Activated CD4-positive, CD25-positive, alpha-beta regulatory T cell treated with anti-CD3 and anti-CD28 coated beads, Interleukin-2, amount 50 U/mL, for 24 hours (primary cell): ENCODE results near the gene ATG7.
"Not testable (repeated sequence)": the region's sequence is repeated elsewhere in the genome, so short reads cannot be mapped to it uniquely, and the experiment has no call there.

Experiments
- ATAC-seq, 2 donors: fragments of 150-1000 bp; cut with Tn5 transposase; one replicate each; pipeline ENCODE4 v1.10.0; 2021; ENCODE audit warnings: mild to moderate bottlenecking in 1 of 2, moderate library complexity in 1 of 2

The ATG7 gene

DNA sequence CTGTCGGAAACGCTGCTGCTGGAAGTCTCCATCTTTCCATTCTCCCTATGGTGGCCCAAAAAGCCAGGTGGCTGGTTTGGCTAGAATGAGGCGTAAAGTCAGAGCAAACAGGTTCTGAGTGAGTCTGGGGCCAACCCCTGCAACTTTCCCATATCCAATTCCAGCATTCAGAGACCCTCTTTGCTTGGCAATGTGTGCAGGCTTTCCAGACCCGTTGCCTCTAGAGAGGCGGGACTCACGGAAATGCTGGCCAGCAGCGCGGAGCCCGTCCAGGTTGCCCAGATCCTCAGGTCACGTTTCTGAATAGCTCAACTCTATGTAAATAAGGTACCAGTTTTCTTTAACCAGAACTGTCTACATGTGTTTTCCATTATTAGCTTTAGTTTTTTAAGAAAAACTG is 303.5 kb downstream of the ATG7 start:
- no peak for ATAC-seq

DNA sequence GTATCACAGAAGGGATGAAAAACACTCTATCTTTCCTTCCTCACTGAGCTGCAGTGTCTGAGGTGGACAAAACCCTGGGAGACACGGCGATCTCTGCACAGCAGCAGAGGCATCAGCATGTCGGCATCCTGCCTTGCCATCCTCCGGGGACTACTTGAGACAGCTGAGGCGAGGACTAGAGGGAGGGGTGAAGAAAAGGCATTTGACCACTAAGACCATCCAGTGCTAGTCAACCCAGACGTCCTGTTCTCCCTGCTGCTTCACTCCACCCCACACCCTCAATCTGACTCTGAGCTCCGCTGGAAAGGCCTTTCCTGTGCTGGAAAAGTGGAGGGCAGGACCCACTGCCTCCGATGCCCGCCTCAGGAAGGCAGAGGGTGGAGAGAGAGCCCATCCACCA is 304.3 kb downstream of the ATG7 start:
- ATAC-seq = no peak

DNA sequence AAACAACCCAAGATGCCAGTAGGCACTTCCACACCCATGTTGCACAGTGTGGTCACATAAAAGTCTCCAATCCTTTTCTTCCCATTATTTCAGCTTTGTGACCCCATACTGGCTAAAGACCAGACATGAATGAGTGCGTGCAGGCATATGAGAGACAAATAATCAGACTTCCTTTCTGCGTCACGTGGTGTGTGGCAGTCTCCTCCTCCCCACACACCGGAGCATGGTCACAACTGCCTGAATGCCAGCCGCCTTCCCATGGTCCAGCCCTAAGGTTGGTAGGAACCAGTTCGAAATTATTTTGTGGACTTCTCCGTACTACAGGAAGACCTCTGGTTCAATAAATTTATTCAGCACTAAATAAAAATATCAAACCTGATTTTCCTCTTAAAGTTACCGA is 306.0 kb downstream of the ATG7 start:
- no peak for ATAC-seq

DNA sequence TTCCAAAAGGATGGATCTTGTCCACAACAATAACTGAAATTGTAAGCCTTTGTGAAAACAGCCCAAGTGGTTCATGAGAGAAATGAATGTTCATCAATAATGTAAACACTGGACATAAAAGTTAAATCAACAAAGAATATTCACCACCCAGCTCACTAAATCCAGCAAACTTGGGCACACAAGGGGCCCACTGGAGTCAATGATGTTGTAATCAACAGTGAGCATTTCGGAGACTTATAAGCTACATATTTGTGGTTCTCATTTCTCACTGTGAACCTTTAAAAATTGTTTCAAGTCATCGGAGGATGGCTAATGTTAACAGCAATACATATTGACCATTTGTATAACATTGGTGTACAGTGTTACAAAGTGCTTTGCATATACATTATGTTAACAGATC is 308.4 kb downstream of the ATG7 start:
- ATAC-seq = no peak

DNA sequence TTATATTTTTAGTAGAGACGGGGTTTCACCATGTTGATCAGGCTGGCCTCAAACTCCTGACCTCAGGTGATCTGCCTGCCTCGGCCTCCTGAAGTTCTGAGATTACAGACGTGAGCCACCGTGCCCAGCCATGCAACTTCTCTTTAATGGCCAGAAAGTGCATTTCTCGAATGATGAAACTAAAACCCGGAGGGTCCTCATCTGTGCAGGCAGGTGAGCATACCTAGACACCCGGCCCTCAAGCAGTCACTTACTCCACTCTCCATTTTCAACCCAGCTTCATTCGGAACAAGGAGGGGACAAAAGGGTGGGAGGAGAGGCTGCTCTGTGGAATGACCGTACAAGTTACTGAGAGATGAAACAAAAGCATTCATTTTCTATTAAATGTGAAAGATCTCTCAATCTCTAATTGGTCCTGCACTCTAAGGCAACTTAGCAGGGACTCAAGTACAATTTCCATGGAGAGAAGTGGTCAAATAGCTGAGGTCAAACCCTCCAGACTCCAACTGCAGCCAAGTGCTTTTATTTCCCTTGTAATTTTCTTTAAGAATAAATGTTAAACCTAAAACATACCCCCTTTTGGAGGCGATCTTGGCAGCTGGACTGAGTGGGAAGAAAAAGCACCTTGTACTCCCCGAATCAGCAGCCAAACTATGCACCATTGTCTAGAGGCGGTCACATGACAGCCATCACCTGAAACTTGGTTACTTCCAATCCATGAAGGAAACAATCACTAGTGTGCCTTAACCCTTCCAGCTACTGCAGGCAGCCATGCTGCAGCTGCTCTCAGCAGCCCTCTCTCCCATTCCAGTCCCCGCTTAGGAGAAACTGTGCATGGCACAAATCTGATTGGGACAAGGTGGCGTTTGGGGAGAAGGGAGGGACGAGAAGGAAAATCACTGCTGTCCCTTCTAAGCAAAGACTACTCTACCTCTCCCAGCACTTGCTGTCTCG is 309.3 kb downstream of the ATG7 start:
- no peak for ATAC-seq

DNA sequence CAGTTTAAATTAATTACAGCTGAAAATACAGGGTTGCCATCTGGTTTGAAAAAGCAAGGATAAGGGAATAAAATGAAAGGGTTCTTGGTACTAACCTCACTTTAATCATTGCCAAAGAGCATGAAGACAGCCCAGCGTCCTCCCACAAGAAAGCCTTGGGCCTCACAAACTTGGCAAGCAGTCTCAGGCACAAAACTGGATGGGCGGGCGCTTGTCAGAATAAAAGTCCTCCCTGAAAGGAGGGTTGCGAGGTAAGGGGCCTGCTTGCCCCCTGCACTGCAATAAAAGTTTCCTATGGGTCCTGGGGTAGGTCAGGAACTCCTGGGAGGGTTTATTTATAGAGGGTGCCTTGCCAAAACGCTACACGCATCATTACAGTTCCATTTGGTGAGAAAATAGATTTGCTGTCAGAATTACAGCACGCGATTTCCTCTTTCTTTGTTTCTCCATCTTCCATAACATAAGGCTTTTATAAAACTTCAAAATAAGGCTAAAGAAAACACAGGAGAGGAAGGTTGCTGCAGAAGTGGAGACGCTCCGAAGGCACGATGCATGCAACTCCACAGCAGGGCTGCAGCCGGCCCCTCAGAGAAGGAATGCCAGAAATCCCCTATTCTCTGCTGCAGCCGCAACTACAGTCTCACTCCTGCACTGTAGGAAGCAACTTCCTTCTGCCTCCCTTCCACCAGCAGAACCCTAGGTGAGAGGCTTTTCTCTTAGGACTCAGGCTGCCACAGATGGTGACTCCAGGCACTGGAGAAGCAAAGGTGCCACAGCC is 310.2 kb downstream of the ATG7 start:
- no peak for ATAC-seq

DNA sequence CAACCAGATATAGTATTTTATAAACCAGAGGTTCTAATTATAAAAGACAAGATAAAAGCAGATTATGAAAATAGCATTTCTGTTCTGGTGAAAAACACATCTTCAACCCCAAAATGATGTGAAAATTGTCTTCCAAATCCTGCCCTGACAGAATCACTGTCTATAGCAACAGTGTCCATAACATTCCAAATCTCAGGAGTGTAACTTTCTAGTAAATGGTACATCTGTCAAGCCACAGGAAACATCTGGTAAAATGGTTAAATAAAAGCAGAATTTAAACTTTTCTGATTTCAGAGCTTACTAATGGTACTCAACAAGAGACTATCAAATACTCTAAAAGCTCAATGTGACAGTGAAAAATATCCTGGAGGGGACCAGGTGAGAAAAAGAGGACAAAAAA is 311.0 kb downstream of the ATG7 start:
- no peak for ATAC-seq

DNA sequence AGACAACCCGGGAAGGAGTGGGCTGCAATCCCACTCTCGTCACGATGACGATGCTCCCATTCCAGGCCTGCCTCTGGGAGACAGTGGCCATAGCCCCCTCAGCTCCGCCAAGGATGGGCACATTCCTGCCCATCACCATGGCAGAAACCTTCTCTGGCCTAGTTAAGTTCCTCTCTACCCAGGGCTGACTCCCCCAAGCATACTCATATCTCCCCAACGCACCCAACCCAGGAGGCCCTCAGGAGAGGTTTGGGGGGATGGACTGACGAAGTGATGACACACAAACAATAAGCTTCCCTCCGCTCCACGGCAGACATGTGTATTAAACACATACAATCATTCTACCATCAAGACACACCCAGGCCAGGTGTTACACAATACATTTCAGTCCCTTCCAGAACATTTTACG is 311.4 kb downstream of the ATG7 start:
- no peak for ATAC-seq

DNA sequence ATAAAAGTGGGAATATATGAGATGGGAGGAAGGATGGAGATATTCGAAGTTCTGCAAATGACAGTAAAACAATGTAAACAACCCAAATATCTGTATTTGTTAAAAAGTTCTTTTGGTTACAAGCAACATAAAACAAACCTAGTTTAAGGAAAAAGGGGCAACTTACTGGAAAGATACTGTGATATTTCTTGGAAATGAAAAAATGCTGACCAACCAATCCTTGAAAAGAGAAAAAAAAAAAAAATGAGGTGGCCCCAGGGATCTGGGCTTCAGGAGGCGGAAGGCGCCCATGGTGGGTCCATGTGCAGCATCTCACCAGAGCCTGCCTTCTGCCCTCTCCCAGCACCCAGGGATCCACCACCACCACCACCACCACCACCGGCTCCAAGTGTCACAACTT is 312.4 kb downstream of the ATG7 start:
- ATAC-seq = no peak

DNA sequence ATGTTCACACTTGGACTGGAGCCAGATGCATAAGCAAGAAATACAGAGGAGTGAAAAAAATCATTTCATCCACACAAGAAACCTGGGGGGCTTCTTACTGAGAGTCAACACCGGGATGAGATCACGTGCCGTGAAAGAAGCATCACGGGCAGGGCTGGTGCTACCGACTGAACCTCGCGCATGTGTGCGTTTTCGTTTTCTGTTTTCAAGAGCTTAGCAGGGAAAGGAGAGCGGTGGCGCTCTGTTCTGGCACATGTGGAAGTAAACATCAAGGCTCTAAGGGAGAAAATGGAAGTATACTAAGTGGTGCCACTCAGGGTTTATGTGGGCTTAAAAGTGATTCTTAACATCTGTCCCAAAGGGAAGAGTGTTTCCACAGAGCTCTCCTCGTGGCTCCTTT is 315.6 kb downstream of the ATG7 start:
- no peak for ATAC-seq

DNA sequence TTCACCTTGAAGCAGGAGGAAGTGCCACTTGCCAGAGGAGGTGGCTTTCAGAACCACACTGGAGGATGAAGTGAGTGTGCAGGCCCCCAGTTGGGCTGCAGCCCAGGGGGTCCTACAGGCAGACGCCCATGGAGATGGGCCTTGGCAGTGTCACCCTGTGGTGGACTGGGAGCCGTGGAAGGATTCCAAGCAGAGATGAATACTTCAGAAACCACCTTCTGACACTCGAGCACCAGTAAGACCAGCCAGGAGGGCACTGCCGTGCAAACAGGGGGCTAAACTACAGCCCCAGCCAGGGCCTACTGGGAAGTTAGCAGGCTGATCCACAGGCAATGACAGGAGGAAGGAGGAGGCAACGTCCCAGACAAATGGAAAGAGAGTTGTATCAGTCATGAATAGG is 316.1 kb downstream of the ATG7 start:
- ATAC-seq = no peak

DNA sequence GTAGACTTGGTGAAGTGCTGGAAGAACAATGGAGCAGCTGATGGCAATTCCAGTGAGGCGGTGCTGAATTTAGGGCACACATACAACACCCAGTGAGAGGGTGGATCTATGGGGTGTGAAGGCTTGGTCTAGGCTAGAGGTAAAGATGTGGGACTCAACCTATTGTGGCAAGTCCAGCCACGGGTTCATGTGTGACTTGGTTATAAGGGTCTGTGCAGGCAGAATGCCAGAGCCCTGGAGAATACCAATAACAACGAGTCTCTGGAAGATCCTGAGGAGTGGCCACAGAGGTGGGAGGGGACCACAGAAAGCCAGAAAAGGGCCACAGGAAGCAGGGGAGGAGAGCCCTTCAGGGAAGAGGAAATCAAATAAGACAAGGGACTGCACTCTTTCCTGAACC is 316.6 kb downstream of the ATG7 start:
- no peak for ATAC-seq

DNA sequence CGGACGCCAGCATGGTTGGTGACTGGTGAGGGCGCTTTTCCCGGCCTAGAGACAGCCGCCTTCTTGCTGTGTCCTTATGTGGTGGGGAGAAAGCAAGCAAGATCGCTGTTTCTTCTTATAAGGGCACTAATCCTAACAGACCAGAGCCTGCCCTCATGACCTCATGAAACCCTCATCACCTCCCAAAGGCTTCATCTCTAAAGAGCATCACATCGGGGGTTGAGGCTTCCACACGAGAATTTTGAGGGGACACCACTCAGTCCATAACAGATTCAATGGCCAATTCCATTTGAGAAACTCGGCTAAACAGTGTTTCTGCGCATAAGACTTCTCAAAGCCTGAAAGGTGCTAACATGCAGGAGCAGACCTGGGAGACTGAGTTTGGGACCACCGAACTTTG is 317.5 kb downstream of the ATG7 start:
- no peak for ATAC-seq

DNA sequence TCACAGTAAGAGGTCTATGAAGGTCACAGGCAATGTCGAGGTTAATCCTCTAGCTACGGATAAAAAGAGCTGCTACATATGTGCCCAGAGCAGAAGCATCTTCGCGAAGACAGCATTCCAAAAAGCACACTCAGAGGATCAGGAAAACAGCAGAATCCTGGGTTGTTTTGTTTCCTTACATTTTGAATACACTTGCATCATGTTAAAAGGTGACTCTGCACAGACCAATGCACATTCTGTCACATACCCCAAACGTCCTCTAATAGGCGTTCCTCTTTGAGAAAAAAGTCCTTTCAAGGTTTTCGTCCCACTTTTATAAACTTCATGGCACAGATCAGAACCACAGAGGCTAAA is 318.8 kb downstream of the ATG7 start:
- ATAC-seq = no peak

DNA sequence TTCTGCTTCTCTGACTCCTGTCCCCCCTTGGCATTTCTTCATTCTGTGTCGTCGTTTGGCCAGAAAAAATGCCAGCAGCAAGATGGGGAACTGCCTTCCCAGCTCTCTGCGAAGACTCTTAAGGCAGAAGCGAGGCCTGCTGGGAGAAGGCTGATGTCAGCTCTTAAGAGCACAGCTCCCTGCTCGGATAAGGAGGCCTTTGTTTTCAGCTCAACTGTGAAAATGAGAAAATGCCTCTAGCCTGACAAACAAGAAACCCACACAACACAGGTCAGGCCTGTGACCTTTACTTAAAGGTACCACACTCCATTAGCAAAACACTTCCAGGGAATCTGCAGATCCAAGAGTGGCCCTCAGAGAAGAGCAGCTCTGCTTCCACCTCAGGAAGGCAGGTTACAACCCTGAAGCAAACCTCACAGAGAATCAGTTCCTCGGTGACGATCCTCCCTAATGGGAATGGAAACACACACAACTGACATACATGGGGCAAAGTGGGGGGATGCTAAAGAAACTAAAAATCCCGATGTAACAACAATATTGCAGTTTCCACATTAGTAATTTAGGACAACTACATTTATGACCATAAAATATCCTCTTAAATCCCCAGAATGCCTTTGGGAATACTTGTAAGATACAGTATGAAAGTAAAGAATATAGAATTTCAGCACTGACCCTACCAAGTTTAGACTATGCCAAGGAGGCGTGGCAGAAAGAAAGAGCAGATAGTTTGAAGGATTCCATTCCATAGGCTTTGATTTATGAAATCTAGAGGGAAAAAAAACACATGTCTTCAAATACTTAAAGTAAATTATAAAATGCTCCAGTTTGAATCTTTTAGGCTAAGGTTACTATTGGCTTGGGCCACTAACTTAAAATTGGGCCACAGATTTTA is 319.4 kb downstream of the ATG7 start:
- no peak for ATAC-seq

DNA sequence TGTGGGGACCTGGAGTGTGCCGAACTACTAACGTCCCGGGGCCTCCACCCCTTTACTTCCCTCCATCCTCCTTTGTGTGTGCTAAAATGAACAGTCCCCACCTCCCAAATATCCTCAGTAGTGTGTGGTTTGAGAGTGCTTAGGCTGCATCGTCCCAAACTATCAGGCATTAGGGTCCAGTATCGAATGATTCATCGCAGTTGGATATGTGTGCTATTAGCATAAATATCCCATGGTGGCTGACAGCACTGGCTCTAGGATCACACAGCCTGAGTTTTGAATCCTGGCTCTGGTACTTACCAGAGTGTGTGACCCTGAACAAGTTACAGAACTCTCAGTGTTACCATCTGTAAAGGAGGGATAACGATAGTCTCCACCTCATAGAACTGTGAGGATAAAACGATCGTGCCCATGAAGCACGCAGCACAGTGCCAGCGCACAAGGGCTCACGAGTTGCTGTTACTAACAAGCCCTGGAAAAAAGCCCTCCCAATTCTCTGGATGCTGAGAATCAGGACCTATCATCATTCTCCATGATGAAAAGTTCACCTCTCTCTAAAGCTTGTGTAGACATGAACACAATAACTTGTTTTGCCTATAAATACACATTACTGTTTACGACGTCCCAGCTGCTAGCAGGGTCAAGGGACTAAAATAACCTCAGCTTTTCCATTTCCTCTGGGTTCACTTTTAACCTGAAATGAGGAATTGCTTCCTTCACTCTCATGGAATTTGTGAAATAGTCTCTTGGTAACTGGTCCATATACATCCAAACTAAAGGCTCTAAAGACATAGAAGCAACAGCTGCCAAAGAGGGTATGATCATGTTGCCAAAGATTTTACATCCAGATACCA is 320.5 kb downstream of the ATG7 start:
- no peak for ATAC-seq

DNA sequence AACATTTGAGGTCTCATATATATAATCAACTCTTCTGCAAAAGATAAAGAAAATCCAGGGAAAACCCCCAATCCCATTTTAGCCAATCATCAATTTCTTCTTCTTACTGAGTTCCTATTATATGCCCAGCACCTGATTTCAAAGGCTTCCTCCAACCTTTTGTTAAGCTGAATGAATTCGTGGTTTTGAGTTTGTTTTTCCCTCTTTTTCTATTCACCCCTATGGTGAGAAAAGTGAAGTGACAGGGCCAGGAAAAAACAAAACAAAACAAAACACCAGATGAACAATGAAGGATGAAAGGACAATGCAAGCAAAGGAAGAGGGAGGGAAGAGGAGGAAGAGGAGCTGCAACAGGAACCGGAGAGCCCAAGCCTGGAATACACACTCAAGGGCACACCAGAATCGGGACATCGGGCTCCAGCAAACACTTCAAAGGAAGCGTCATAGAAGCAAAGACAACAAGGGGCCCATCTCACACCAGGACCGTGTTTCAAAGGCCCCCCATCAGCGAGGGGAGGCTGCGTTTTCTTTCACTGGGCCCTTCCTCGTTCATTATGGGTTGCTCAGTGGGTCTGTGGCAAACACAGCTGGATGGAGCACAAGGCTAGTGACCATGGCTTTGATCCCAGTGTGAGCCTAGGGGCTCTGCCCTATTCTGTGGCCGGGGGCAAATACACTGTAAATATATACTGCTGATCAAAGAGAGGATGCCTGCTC is 321.3 kb downstream of the ATG7 start:
- no peak for ATAC-seq

DNA sequence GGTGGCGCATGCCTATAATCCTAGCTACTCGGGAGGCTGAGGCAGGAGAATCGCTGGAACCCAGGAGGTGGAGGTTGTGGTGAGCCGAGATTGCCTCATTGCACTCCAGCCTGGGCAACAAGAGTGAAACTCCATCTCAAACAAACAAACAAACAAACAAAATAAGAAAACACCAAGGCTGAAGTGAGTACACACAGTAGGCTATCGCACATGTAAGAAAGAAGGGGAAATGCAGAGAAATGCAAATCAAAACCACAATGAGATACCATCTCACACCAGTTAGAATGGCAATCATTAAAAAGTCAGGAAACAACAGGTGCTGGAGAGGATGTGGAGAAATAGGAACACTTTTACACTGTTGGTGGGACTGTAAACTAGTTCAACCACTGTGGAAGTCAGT is 322.8 kb downstream of the ATG7 start:
- ATAC-seq = not testable (repeated sequence)

DNA sequence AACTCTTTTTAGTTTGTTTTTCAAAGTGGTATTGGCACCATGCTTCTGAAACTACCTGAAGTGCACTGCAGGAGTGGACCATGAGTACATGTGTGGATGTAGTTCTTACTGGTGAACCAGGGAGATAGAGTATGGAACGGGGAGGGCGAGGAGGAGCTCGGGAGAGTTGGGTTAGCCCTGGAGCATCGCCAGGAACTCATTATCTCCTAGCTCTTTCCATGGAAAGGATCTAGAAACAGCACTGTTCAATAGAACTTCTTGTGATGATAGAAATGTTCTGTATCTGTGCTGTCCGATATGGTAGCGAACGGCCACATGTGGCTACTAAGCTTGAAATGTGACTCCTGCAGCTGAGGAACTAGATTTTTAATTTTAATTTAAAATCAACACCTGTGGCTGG is 324.2 kb downstream of the ATG7 start:
- no peak for ATAC-seq

DNA sequence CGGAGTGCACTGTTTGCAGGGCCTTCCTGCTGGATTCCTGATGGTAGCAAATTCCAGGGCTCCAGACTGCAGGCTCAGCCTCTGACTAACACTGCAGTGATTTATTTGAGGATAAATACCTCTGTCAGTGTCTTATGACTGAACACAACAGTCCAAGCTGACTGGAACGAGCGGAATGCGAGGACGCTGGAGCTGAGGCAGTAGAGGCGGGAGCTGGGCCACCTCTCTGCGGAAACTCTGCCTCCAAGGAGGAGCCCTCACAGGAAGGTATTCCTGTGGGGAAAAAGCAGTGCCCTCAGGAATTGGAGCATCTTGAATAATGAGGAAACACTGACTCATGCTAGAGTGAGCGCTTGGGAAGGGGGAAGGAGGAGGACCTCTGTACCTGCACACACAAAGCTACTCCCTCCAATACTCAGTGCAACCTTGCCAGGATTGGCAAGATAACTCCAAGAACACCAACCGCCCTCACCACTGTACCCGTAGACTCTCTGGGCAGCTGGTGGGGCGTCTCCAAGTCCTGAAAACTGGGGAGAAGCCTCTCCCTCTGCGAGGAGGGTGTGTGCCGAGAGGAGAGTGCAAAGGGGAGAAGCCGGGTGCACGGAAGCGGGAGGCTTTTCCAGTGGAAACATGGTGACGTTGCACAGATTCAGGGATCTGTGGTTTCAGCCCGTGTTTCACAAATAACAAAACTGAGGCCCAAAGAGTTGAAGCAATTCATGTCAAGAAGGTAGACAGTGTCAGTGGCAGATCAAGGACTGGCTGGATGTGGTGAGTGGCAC is 328.5 kb downstream of the ATG7 start:
- no peak for ATAC-seq
